B cell (primary cell): ENCODE measurements around the gene CUEDC2. TPM values are rescaled to one million over a fixed set of nuclear protein-coding genes. Genes with fewer than 3 reads are reported as not detected.
A peak's percentile ranks its signal among the peaks of the same experiment; 100 is the strongest.

Experiments
- ATAC-seq: fragments of 200-7000 bp; cut with Tn5 transposase; one replicate; pipeline ENCODE4 v1.10.0; 2021; ENCODE audit warnings: low read depth, mild to moderate bottlenecking, moderate number of reproducible peaks, moderate library complexity
- CTCF ChIA-PET: fragments of 350-600 bp; sonication (Branson Sonifier 250); formaldehyde crosslinking; loops from one replicate; lab custom pipeline; 2021; ENCODE audit warnings: antibody characterized with exemption, inconsistent platforms; lab: Charles Lee
- POLR2A ChIA-PET: fragments of 350-600 bp; sonication (Branson Sonifier 250); formaldehyde crosslinking; loops from one replicate; lab custom pipeline; 2021; ENCODE audit warnings: antibody characterized with exemption; lab: Charles Lee
- DNase-seq: peaks from one replicate; pipeline ENCODE4 v3.0.0; 2013
- H2AFZ ChIP-seq: 2 replicates; pipeline ENCODE4 v1.6.1; 2012; ENCODE audit warnings: mild to moderate bottlenecking, low read depth, low read length; ENCODE audit not compliant: insufficient read depth, poor library complexity, severe bottlenecking
- H3K27ac ChIP-seq, 2 donors: 1 replicate in 1 of 2; 2 replicates in 1 of 2; pipeline ENCODE4 v1.5.1; 2012 to 2013; ENCODE audit warnings: low read length in 2 of 2, mild to moderate bottlenecking in 2 of 2, moderate library complexity in 1 of 2
- H3K27me3 ChIP-seq, 4 experiments: fragments of 200-600 bp in 1 of 4; sonication (generic) in 1 of 4; replicated peaks in 1 of 4; 1 replicate in 2 of 4; 2 replicates in 2 of 4; pipeline versions ENCODE4 v1.6.1 to v1.7.0; 2013 to 2016; ENCODE audit warnings: low read length in 3 of 4, mild to moderate bottlenecking in 2 of 4, mixed read lengths in 1 of 4, moderate library complexity in 1 of 4; ENCODE audit not compliant: insufficient read depth in 4 of 4, control insufficient read depth in 3 of 4; ENCODE audit errors: control extremely low read depth in 1 of 4
- H3K36me3 ChIP-seq, 2 experiments: replicated peaks in 1 of 2; 1 replicate in 1 of 2; 2 replicates in 1 of 2; pipeline versions ENCODE4 v1.6.1 to v1.7.1; 2013; ENCODE audit warnings: low read length in 1 of 2; ENCODE audit not compliant: insufficient read depth in 2 of 2, control insufficient read depth in 1 of 2; ENCODE audit errors: control extremely low read depth in 1 of 2, extremely low read depth in 1 of 2
- H3K4me1 ChIP-seq, 2 donors: fragments of 200-600 bp in 1 of 2; sonication (generic) in 1 of 2; 1 replicate in 1 of 2; 2 replicates in 1 of 2; pipeline versions ENCODE4 v1.5.1 to v1.6.1; 2013 to 2017; ENCODE audit warnings: low read length in 2 of 2; ENCODE audit not compliant: control insufficient read depth in 2 of 2, insufficient read depth in 2 of 2
- H3K4me2 ChIP-seq: replicated peaks from 2 replicates; pipeline ENCODE3; 2012; ENCODE audit warnings: mild to moderate bottlenecking, low read depth, low read length; ENCODE audit not compliant: poor library complexity, severe bottlenecking
- H3K4me3 ChIP-seq, 5 experiments: fragments of 200-600 bp in 1 of 5; sonication (generic) in 1 of 5; 1 replicate in 3 of 5; 2 replicates in 2 of 5; pipeline versions ENCODE4 v1.5.1 to v1.7.0; 2011 to 2016; ENCODE audit warnings: low read length in 4 of 5, mild to moderate bottlenecking in 4 of 5, low read depth in 2 of 5, control low read depth in 1 of 5, moderate library complexity in 1 of 5; ENCODE audit not compliant: insufficient read depth in 1 of 5; ENCODE audit errors: control extremely low read depth in 1 of 5, extremely low read depth in 1 of 5
- H3K79me2 ChIP-seq: fragments of 200-600 bp; sonication (generic); one replicate; pipeline ENCODE4 v1.6.0; 2016; ENCODE audit warnings: low read length; ENCODE audit not compliant: control insufficient read depth, insufficient read depth
- H3K9ac ChIP-seq: fragments of 200-600 bp; sonication (generic); 2 replicates; pipeline ENCODE4 v1.6.1; 2017; ENCODE audit warnings: mild to moderate bottlenecking, low read length, moderate library complexity
- H3K9me3 ChIP-seq, 3 donors: one replicate each; pipeline versions ENCODE4 v1.6.1 to v1.7.1; 2013; ENCODE audit warnings: low read length in 2 of 3; ENCODE audit not compliant: control insufficient read depth in 2 of 3, insufficient read depth in 1 of 3; ENCODE audit errors: control extremely low read depth in 1 of 3
- H4K20me1 ChIP-seq: 2 replicates; pipeline ENCODE4 v1.6.0; 2012; ENCODE audit warnings: mild to moderate bottlenecking, low read length; ENCODE audit not compliant: insufficient read depth, control insufficient read depth, poor library complexity, severe bottlenecking
- H3K27ac Mint-ChIP-seq: one replicate; pipeline ENCODE4 v1.8.0; 2021; ENCODE audit warnings: mixed read lengths
- H3K27me3 Mint-ChIP-seq: one replicate; pipeline ENCODE4 v1.8.0; 2021; ENCODE audit warnings: mixed read lengths
- H3K4me1 Mint-ChIP-seq: one replicate; pipeline ENCODE4 v1.8.0; 2021; ENCODE audit warnings: mixed read lengths
- H3K4me3 Mint-ChIP-seq: one replicate; pipeline ENCODE4 v1.8.0; 2021; ENCODE audit warnings: mixed read lengths
- H3K9me3 Mint-ChIP-seq: one replicate; pipeline ENCODE4 v1.8.0; 2022; ENCODE audit warnings: mixed read lengths; ENCODE audit not compliant: insufficient read depth
- CTCF ChIP-seq: fragments of 200-600 bp; IDR thresholded peaks from one replicate; pipeline ENCODE4 v1.8.0; 2022; ENCODE audit warnings: antibody characterized with exemption, mild to moderate bottlenecking
- EZH2 ChIP-seq: IDR thresholded peaks from 2 replicates; pipeline ENCODE4 v1.6.1; 2012; ENCODE audit warnings: borderline replicate concordance, low read depth, mild to moderate bottlenecking, moderate library complexity, low read length; ENCODE audit not compliant: insufficient read depth, poor library complexity, severe bottlenecking
- WGBS: methylation state at CpG from one replicate; pipeline ENCODE4 v1.1.5; 2013; ENCODE audit warnings: missing lambda C conversion rate; ENCODE audit not compliant: insufficient coverage; 5-methylcytosine and 5-hydroxymethylcytosine counted together
- intact Hi-C: fragments of 100-400 bp; cut with micrococcal nuclease; formaldehyde crosslinking; loops from one replicate; pipeline ENCODE4 v1.10.0; 2022
- polyA plus RNA-seq: library from polyadenylated mRNA; depleted of rRNA; stranded (reverse); fragments of >200 nt; gene quantifications from 2 replicates; pipeline ENCODE4 v1.2.3, GENCODE V29; 2012
- total RNA-seq, 2 donors: library from RNA; stranded (reverse); fragments of 120-200 nt in 1 of 2; gene quantifications; 1 replicate in 1 of 2; 2 replicates in 1 of 2; pipeline versions ENCODE4 v1.2.3 to v1.2.4, GENCODE V29; 2013 to 2022

Gene CUEDC2
- total and polyA plus RNA-seq, 2 donors (not counting 1 experiment from before 2014, with no cell fraction given): 35.6 to 49.4 TPM

DNA sequence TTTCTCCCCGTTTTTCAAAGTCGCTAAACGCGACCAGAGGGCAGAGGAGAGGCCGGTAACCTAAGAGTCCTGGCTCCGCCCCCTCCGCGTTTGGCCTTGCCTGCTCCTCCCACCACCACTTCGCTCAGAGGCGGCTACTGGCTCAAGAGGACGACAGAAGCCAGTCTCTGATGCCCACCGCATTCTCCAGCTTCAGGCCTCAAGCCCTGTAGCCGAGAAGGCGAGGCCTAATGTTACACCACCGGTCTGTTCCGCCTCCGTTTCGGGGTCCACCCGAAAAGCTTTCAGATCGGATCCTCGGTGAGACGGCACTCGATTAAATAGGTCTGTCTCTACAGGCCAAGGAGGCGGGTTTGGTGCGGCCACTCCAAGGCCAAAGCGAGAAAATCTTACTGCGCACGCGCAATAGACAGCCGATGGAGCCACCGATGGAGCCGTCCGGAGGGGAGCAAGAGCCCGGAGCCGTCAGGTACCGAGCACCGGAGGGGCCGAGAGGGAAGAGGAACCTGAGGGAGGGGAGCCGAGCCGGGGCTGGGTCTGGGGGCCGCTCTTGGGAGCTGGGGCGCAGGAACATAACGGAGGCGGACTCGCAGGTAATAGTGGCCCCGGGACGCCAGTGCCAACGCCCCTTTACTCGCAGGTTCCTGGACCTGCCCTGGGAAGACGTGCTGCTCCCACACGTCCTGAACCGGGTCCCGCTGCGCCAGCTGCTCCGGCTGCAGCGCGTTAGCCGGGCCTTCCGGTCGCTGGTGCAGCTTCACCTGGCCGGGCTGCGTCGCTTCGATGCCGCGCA is 11.5 kb downstream of the CUEDC2 start, which contains the start of gene FBXL15:
Gene FBXL15 (plus strand): TSS at position 123 of the 793 bp plus-strand sequence. CDS start 294 bp downstream, at position 417.
- peak within 1 kb of the TSS; percentile 39 to 62 for H3K27ac ChIP-seq
- H3K9me3 ChIP-seq: peaks cover 0 to 9% (median 0%) of the 10 kb centered on the region in 3 donors
- peak within 1 kb of the TSS; percentile 77 for H3K9ac ChIP-seq
- peak within 1 kb of the TSS; percentile 94 for H2AFZ ChIP-seq
- H3K27me3 ChIP-seq: peaks cover 0 to 35% (median 22%) of the 10 kb centered on the region in 4 experiments
- peaks cover 0 to 14% of the 10 kb centered on the region in 2 experiments for H3K36me3 ChIP-seq
- H3K4me1 ChIP-seq: peaks cover 32 to 34% of the 10 kb centered on the region in 2 donors
- peaks cover 38% of the 10 kb centered on the region for H3K4me1 Mint-ChIP-seq
- peaks cover 18% of the 10 kb centered on the region for H3K27me3 Mint-ChIP-seq
- peaks cover 17% of the 10 kb centered on the region for H4K20me1 ChIP-seq
- H3K27ac Mint-ChIP-seq: peak within 1 kb of the TSS; percentile 99
- peak within 1 kb of the TSS; percentile 63 to 92 (median 89) for H3K4me3 ChIP-seq
- under 1% methylated on average over 66 of the region's 66 CpGs for WGBS
- peak within 1 kb of the TSS; percentile 90 for H3K4me2 ChIP-seq
- TF ChIP-seq EZH2: no peak
- no peak for TF ChIP-seq CTCF
- H3K9me3 Mint-ChIP-seq: no peaks in the 10 kb centered on the region
- CTCF ChIA-PET: interaction anchor here (0.9 to 6.1 kb wide), 15 partner anchors 10 to 323 kb away, joined by 3 to 108 read pairs (median 7); partner anchors contain the start of genes ACTR1A, C10orf95, CUEDC2 and NFKB2
- intact Hi-C loops: loop anchor here (1.0 to 5.0 kb wide), 11 partner anchors 11 to 289 kb away; partner anchors contain the start of genes ACTR1A, CUEDC2, GBF1 and NOLC1
- H3K4me3 Mint-ChIP-seq: peak within 1 kb of the TSS; percentile 99
- POLR2A ChIA-PET: interaction anchor here (1.0 to 5.2 kb wide), 11 partner anchors 10 to 221 kb away, joined by 4 to 38 read pairs (median 6); partner anchors contain the start of genes ACTR1A, C10orf95, CUEDC2 and NFKB2
- peak; percentile 98 for DNase-seq
- H3K79me2 ChIP-seq: no peaks in the 10 kb centered on the region
- ATAC-seq: peak; percentile 78
